OCI-LY7 (cell line): Measurements from ENCODE around the gene STOX2. TPM values are rescaled to one million over a fixed set of nuclear protein-coding genes. Genes with fewer than 3 reads are reported as not detected.

ENCODE experiments used
- BruUV-seq: library from RNA; stranded (reverse); fragments of 400-500 nt; replicated peaks from 2 replicates; lab custom pipeline; 2021; lab: Mats Ljungman, UMichigan
- CTCF ChIA-PET: fragments of 300-600 bp; sonication (Branson Sonifier 250); formaldehyde crosslinking; loops from one replicate; lab custom pipeline; 2022; ENCODE audit warnings: antibody characterized with exemption; ENCODE audit not compliant: unreplicated experiment; lab: Charles Lee
- POLR2A ChIA-PET: fragments of 300-600 bp; sonication (Branson Sonifier 250); formaldehyde crosslinking; loops from one replicate; lab custom pipeline; 2022; ENCODE audit warnings: antibody characterized with exemption; lab: Charles Lee
- DNase-seq: peaks from one replicate; pipeline ENCODE4 v3.0.0-alpha.2; 2015; ENCODE audit warnings: low spot score
- H2AFZ ChIP-seq: fragments of 200-600 bp; sonication (generic), shearing (Covaris generic); 2 replicates; pipeline ENCODE4 v1.6.1; 2014; ENCODE audit warnings: mild to moderate bottlenecking, antibody characterized with exemption, low read length, moderate library complexity
- H3K27ac ChIP-seq: fragments of 200-600 bp; sonication (generic); 2 replicates; pipeline ENCODE4 v1.5.1; 2014; ENCODE audit warnings: mixed run types, low read depth, mild to moderate bottlenecking, moderate library complexity, low read length, inconsistent platforms; ENCODE audit not compliant: poor library complexity, severe bottlenecking
- H3K36me3 ChIP-seq: fragments of 200-600 bp; sonication (generic); 2 replicates; pipeline ENCODE4 v1.6.1; 2014; ENCODE audit warnings: mild to moderate bottlenecking, antibody characterized with exemption, low read length, moderate library complexity, mixed read lengths; ENCODE audit not compliant: insufficient read depth
- H3K4me1 ChIP-seq: fragments of 200-600 bp; sonication (generic); 2 replicates; pipeline ENCODE4 v1.5.1; 2014; ENCODE audit warnings: mild to moderate bottlenecking, low read length; ENCODE audit not compliant: insufficient read depth, poor library complexity, severe bottlenecking
- H3K4me2 ChIP-seq: fragments of 200-600 bp; sonication (generic); 2 replicates; pipeline ENCODE4 v1.6.1; 2014; ENCODE audit warnings: mild to moderate bottlenecking, low read length
- H3K4me3 ChIP-seq: fragments of 200-600 bp; sonication (generic); 2 replicates; pipeline ENCODE4 v1.5.1; 2014; ENCODE audit warnings: mild to moderate bottlenecking, low read depth, low read length; ENCODE audit not compliant: poor library complexity, severe bottlenecking
- H3K79me2 ChIP-seq: fragments of 200-600 bp; sonication (generic); 2 replicates; pipeline ENCODE4 v1.6.1; 2016; ENCODE audit warnings: low read depth, mild to moderate bottlenecking, low read length, moderate library complexity, mixed read lengths; ENCODE audit not compliant: insufficient read depth
- H3K9me2 ChIP-seq: fragments of 200-600 bp; sonication (generic); 2 replicates; pipeline ENCODE4 v1.6.1; 2016; ENCODE audit warnings: mild to moderate bottlenecking, low read length, mixed read lengths; ENCODE audit not compliant: insufficient read depth
- H3K9me3 ChIP-seq: fragments of 200-600 bp; sonication (generic); 2 replicates; pipeline ENCODE4 v1.6.1; 2014; ENCODE audit warnings: mild to moderate bottlenecking, mixed run types, low read length, mixed read lengths
- H4K20me1 ChIP-seq: fragments of 200-600 bp; sonication (generic); 2 replicates; pipeline ENCODE4 v1.6.1; 2014; ENCODE audit warnings: mild to moderate bottlenecking, antibody characterized with exemption, low read length, moderate library complexity, mixed read lengths; ENCODE audit not compliant: insufficient read depth
- CTCF ChIP-seq: fragments of 200-600 bp; sonication (generic); conservative IDR thresholded peaks from 2 replicates; pipeline ENCODE4 v1.5.1; 2014; ENCODE audit warnings: mild to moderate bottlenecking, antibody characterized with exemption, low read length, moderate library complexity, mixed read lengths
- EZH2phosphoT487 ChIP-seq: fragments of 200-600 bp; sonication (generic); IDR thresholded peaks from 2 replicates; pipeline ENCODE4 v1.6.1; 2018; ENCODE audit warnings: low read depth, borderline replicate concordance, mild to moderate bottlenecking, mixed run types, antibody characterized with exemption, low read length, moderate library complexity, mixed read lengths
- intact Hi-C: fragments of 100-400 bp; cut with micrococcal nuclease; formaldehyde crosslinking; loops from one replicate; pipeline ENCODE4 v1.10.0; 2022; ENCODE audit not compliant: unreplicated experiment
- total RNA-seq, 2 experiments: library from RNA; depleted of rRNA in 1 of 2; stranded (reverse); fragments of >200 nt in 1 of 2; shearing (Covaris generic) in 1 of 2; gene quantifications; 2 replicates each; pipeline ENCODE4 v1.2.3, GENCODE V29; 2014 to 2022

Gene STOX2
- total RNA-seq, 2 experiments from 2014 or later: 0.38 TPM; not detected in 1

GRCh38 chr4:184000457-184001396, 95.6 kb downstream of the STOX2 start:
- Histone ChIP-seq H3K4me1 (no peaks in the 10 kb centered on the region), H3K4me2 (no peak overlapping the region), H3K4me3 (no peak overlapping the region), H3K27ac (no peak overlapping the region), H3K9me3 (no peaks in the 10 kb centered on the region), H3K36me3 (no peaks in the 10 kb centered on the region), H2AFZ (no peak overlapping the region), H3K79me2 (no peaks in the 10 kb centered on the region), H4K20me1 (no peaks in the 10 kb centered on the region), H3K9me2 (no peaks in the 10 kb centered on the region)
- DNase-seq: no peak
- POLR2A ChIA-PET: interaction anchor here (0.5 kb wide), 1 partner anchor 8 kb away, joined by 3 read pairs; no protein-coding TSS in a partner anchor
- no peak for TF ChIP-seq CTCF
- TF ChIP-seq EZH2phosphoT487: no peak
- BruUV-seq: no TSS peak
- intact Hi-C loops: no loop called here
- CTCF ChIA-PET: no interaction called here

GRCh38 chr4:184003433-184003832, 98.3 kb downstream of the STOX2 start:
- no peak for DNase-seq
- no peak for TF ChIP-seq EZH2phosphoT487
- TF ChIP-seq CTCF: no peak
- no peaks in the 10 kb centered on the region for H4K20me1 ChIP-seq
- no peaks in the 10 kb centered on the region for H3K4me1 ChIP-seq
- H2AFZ ChIP-seq: no peak overlapping the region
- H3K4me3 ChIP-seq: no peak overlapping the region
- intact Hi-C loops: no loop called here
- H3K79me2 ChIP-seq: no peaks in the 10 kb centered on the region
- no peak overlapping the region for H3K27ac ChIP-seq
- ChIA-PET POLR2A (interaction anchor here (0.6 to 1.4 kb wide), 4 partner anchors 10 to 888 kb away, joined by 3 read pairs; no protein-coding TSS in a partner anchor), CTCF (no interaction called here)
- H3K36me3 ChIP-seq: no peaks in the 10 kb centered on the region
- no peak overlapping the region for H3K4me2 ChIP-seq
- BruUV-seq: no TSS peak
- H3K9me3 ChIP-seq: no peaks in the 10 kb centered on the region
- H3K9me2 ChIP-seq: no peaks in the 10 kb centered on the region

GRCh38 chr4:184007891-184008290, 102.8 kb downstream of the STOX2 start:
- intact Hi-C loops: no loop called here
- CTCF ChIA-PET: no interaction called here
- no TSS peak for BruUV-seq

More at GRCh38 chr4:184007891-184008290, 102.8 kb downstream of the STOX2 start:
- Histone ChIP-seq H3K9me3 (no peaks in the 10 kb centered on the region), H3K36me3 (no peaks in the 10 kb centered on the region), H3K9me2 (no peaks in the 10 kb centered on the region), H3K4me3 (no peak overlapping the region), H3K4me2 (no peak overlapping the region), H3K4me1 (no peaks in the 10 kb centered on the region), H3K27ac (no peak overlapping the region), H2AFZ (no peak overlapping the region), H4K20me1 (no peaks in the 10 kb centered on the region), H3K79me2 (no peaks in the 10 kb centered on the region)
- no peak for TF ChIP-seq EZH2phosphoT487
- no peak for TF ChIP-seq CTCF
- DNase-seq: no peak
- POLR2A ChIA-PET: no interaction called here
